ENCODE results near the gene LCLAT1. TPM values are rescaled to one million over a fixed set of nuclear protein-coding genes. Genes with fewer than 3 reads are reported as not detected.

Gene LCLAT1
- polyA plus RNA-seq, 1 donor (not counting 4 experiments of a cell fraction or from before 2014, with no cell fraction given) = 17.1 TPM

DNA sequence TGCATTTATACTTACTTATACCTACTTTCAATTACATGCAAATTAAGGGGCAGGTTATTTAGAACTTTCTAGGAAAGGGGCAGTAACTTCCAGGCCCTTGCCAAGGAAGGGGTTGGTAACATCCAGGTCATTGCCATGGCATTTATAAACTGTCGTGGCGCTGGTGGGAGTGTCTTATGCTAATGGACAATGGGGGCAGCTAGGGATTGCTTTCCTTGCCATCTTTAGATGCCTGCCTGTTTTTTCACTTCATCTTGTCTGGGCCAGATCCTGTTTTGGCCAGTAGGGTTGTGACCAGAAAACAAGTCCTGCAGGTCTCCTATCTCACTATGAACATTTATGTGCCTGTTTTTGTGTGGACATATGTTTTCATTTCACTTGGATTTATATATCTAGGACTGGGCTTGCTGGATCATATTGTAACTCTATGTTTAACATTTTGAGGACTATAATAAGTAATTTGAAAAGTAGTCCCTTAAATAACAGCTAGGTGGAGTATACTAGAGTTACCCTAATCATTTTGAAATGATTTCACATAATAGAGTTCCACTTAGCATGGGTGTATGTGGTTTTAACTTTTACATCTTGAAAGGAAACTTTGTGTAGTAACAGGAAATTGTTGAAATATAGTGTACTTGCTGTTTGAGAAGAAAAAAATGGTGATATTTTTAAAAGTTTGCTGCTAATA, 56.1 kb downstream of the LCLAT1 start:
- no peak overlapping the region for H3K4me2 ChIP-seq (ENCODE audit: control insufficient read depth, extremely low read depth, insufficient read depth, low read depth, low read length)
- FAIRE-seq (no peak), DNase-seq (ENCODE audit: low read depth, low spot score) (no peak)
- no peaks in the 10 kb centered on the region for H3K36me3 ChIP-seq (ENCODE audit: control insufficient read depth in 2 of 2, extremely low read depth in 1 of 2, insufficient read depth in 2 of 2, low read length in 2 of 2)
- no peaks in the 10 kb centered on the region for H3K27me3 ChIP-seq (ENCODE audit: control insufficient read depth, extremely low read depth, insufficient read depth, low read length)
- H3K4me1 ChIP-seq (ENCODE audit: control insufficient read depth, extremely low read depth, insufficient read depth, low read length) = no peaks in the 10 kb centered on the region
- H4K20me1 ChIP-seq (ENCODE audit: control insufficient read depth, extremely low read depth, insufficient read depth, low read length) = no peaks in the 10 kb centered on the region
- no peak overlapping the region for H3K27ac ChIP-seq (ENCODE audit: control insufficient read depth, insufficient read depth, low read length)
- H3K9ac ChIP-seq (ENCODE audit: control insufficient read depth, extremely low read depth, insufficient read depth, low read length) = no peak overlapping the region
- dilution Hi-C loops (cut with MboI; ENCODE audit: extremely low pct_ligation_motif_present, low sequenced_read_pairs) = no loop called here
- no peaks in the 10 kb centered on the region for H3K79me2 ChIP-seq (ENCODE audit: control insufficient read depth, insufficient read depth, low read length)
- H3K9me1 ChIP-seq (ENCODE audit: control insufficient read depth, extremely low read depth, insufficient read depth, low read length) = no peaks in the 10 kb centered on the region
- H3K4me3 ChIP-seq (ENCODE audit: control insufficient read depth in 2 of 3, extremely low read depth in 1 of 3, insufficient read depth in 2 of 3, low read depth in 1 of 3, low read length in 3 of 3) = no peak overlapping the region
- peaks cover 4% of the 10 kb centered on the region for H3K9me3 ChIP-seq (ENCODE audit: control insufficient read depth, low read depth, low read length)
- TF ChIP-seq, protein P1, sequence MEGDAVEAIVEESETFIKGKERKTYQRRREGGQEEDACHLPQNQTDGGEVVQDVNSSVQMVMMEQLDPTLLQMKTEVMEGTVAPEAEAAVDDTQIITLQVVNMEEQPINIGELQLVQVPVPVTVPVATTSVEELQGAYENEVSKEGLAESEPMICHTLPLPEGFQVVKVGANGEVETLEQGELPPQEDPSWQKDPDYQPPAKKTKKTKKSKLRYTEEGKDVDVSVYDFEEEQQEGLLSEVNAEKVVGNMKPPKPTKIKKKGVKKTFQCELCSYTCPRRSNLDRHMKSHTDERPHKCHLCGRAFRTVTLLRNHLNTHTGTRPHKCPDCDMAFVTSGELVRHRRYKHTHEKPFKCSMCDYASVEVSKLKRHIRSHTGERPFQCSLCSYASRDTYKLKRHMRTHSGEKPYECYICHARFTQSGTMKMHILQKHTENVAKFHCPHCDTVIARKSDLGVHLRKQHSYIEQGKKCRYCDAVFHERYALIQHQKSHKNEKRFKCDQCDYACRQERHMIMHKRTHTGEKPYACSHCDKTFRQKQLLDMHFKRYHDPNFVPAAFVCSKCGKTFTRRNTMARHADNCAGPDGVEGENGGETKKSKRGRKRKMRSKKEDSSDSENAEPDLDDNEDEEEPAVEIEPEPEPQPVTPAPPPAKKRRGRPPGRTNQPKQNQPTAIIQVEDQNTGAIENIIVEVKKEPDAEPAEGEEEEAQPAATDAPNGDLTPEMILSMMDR (optimal IDR thresholded peaks at IDR 0.05 in 1 of 3, IDR thresholded peaks at IDR 0.05 in 1 of 3, conservative IDR thresholded peaks at IDR 0.05 in 1 of 3; ENCODE audit: extremely low read depth in 1 of 3, insufficient read depth in 2 of 3, low read length in 3 of 3) = peak in 2 of 3 experiments; percentile 6 to 20
- no peak for TF ChIP-seq EZH2 (IDR thresholded peaks at IDR 0.05; ENCODE audit: low read length)
- no peak overlapping the region for H2AFZ ChIP-seq (ENCODE audit: control insufficient read depth, low read length)

DNA sequence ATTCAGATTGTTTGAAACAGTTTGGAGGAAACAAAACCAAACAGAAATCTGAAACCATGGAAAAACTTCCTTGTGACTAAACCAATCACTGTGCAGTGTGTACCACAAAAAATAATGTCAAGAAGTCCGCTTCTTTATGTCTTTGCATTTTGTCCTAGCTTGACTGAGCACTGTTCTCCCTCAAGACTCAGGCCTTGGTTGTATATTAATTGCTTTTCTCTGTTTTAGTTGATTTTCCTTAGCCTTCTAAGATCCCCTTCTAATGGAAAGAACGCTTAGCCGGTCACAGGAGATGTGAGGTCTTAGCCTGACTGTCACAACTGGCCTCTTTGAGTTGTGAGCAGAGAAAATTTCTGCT, 56.6 kb downstream of the LCLAT1 start:
- no peak for DNase-seq (ENCODE audit: low read depth, low spot score)
- no peaks in the 10 kb centered on the region for H3K9me1 ChIP-seq (ENCODE audit: control insufficient read depth, extremely low read depth, insufficient read depth, low read length)
- no peak overlapping the region for H3K9ac ChIP-seq (ENCODE audit: control insufficient read depth, extremely low read depth, insufficient read depth, low read length)
- no peak overlapping the region for H3K4me3 ChIP-seq (ENCODE audit: control insufficient read depth in 2 of 3, extremely low read depth in 1 of 3, insufficient read depth in 2 of 3, low read depth in 1 of 3, low read length in 3 of 3)
- no peak for FAIRE-seq
- H2AFZ ChIP-seq (ENCODE audit: control insufficient read depth, low read length) = no peak overlapping the region
- H3K27ac ChIP-seq (ENCODE audit: control insufficient read depth, insufficient read depth, low read length) = no peak overlapping the region
- H3K9me3 ChIP-seq (ENCODE audit: control insufficient read depth, low read depth, low read length) = peaks cover 4% of the 10 kb centered on the region
- H3K79me2 ChIP-seq (ENCODE audit: control insufficient read depth, insufficient read depth, low read length) = no peaks in the 10 kb centered on the region
- no peaks in the 10 kb centered on the region for H3K36me3 ChIP-seq (ENCODE audit: control insufficient read depth in 2 of 2, extremely low read depth in 1 of 2, insufficient read depth in 2 of 2, low read length in 2 of 2)
- H3K4me1 ChIP-seq (ENCODE audit: control insufficient read depth, extremely low read depth, insufficient read depth, low read length) = no peaks in the 10 kb centered on the region
- dilution Hi-C loops (cut with MboI; ENCODE audit: extremely low pct_ligation_motif_present, low sequenced_read_pairs) = no loop called here
- no peaks in the 10 kb centered on the region for H4K20me1 ChIP-seq (ENCODE audit: control insufficient read depth, extremely low read depth, insufficient read depth, low read length)
- H3K4me2 ChIP-seq (ENCODE audit: control insufficient read depth, extremely low read depth, insufficient read depth, low read depth, low read length) = no peak overlapping the region
- no peaks in the 10 kb centered on the region for H3K27me3 ChIP-seq (ENCODE audit: control insufficient read depth, extremely low read depth, insufficient read depth, low read length)
- TF ChIP-seq EZH2 (IDR thresholded peaks at IDR 0.05; ENCODE audit: low read length) = no peak
- TF ChIP-seq, protein P1 (optimal IDR thresholded peaks at IDR 0.05 in 1 of 3, IDR thresholded peaks at IDR 0.05 in 1 of 3, conservative IDR thresholded peaks at IDR 0.05 in 1 of 3; ENCODE audit: extremely low read depth in 1 of 3, insufficient read depth in 2 of 3, low read length in 3 of 3) = no peak
